Stimulated activated CD4-positive, alpha-beta T cell treated with anti-CD3 and anti-CD28 coated beads, Interleukin-4, amount 100 ng/mL, for 48 hours (primary cell): ENCODE results near the gene HS3ST3B1.

Experiments used
- DNase-seq, 2 donors: peaks; one replicate each; pipeline ENCODE4 v3.0.0-alpha.2; 2020; ENCODE audit warnings: low read depth in 2 of 2

Gene HS3ST3B1

GRCh38 chr17:14300575-14301278 is at the start of gene HS3ST3B1:
HS3ST3B1 (plus strand) TSS chr17:14301081; CDS start chr17:14301519, 438 bp downstream.
- DNase-seq, result peak; percentile 98 to 100

GRCh38 chr17:14261406-14261805 is 39.5 kb upstream of the HS3ST3B1 start:
- no peak for DNase-seq

- DNase-seq, result no peak
These were observed 32.6 kb upstream of the HS3ST3B1 start for GRCh38 chr17:14268264-14268663.

GRCh38 chr17:14269473-14269872 is 31.4 kb upstream of the HS3ST3B1 start:
- no peak for DNase-seq

GRCh38 chr17:14270508-14270907 is 30.4 kb upstream of the HS3ST3B1 start:
- DNase-seq, result no peak

GRCh38 chr17:14276535-14277250 is 24.2 kb upstream of the HS3ST3B1 start:
- no peak for DNase-seq

GRCh38 chr17:14281530-14281929 is 19.4 kb upstream of the HS3ST3B1 start:
- no peak for DNase-seq

GRCh38 chr17:14282726-14283125 is 18.2 kb upstream of the HS3ST3B1 start:
- no peak for DNase-seq

GRCh38 chr17:14289162-14289561 is 11.7 kb upstream of the HS3ST3B1 start:
- DNase-seq, result no peak

GRCh38 chr17:14294876-14295275 is 6.0 kb upstream of the HS3ST3B1 start:
- no peak for DNase-seq

GRCh38 chr17:14295676-14296075 is 5.2 kb upstream of the HS3ST3B1 start:
- DNase-seq, result no peak

- DNase-seq, result no peak
These were observed 4.5 kb upstream of the HS3ST3B1 start for GRCh38 chr17:14296166-14296910.

GRCh38 chr17:14297161-14297851 is 3.6 kb upstream of the HS3ST3B1 start:
- DNase-seq, result no peak

- no peak for DNase-seq
These were observed 2.5 kb upstream of the HS3ST3B1 start for GRCh38 chr17:14298221-14298946.

GRCh38 chr17:14298947-14299279 is 2.0 kb upstream of the HS3ST3B1 start:
- no peak for DNase-seq

GRCh38 chr17:14299280-14300141 is 1.4 kb upstream of the HS3ST3B1 start:
- no peak for DNase-seq

- peak in 1 of 2 donors; percentile 29 for DNase-seq
These were observed 604 bp downstream of the HS3ST3B1 start for GRCh38 chr17:14301279-14302090.

GRCh38 chr17:14302091-14302430 is 1.2 kb downstream of the HS3ST3B1 start:
- peak; percentile 38 to 50 for DNase-seq

GRCh38 chr17:14302431-14303099 is 1.7 kb downstream of the HS3ST3B1 start:
- peak; percentile 77 for DNase-seq
